H9 (cell line): Measurements from ENCODE around the gene GUCY1A1. TPM values are rescaled to one million over a fixed set of nuclear protein-coding genes. Genes with fewer than 3 reads are reported as not detected.

Experiments used
- DNase-seq: peaks from one replicate; pipeline ENCODE4 v3.0.0-alpha.2; 2017
- H2AFZ ChIP-seq: one replicate; pipeline ENCODE4 v1.6.1; 2013; ENCODE audit warnings: mild to moderate bottlenecking, low read length, control low read depth, moderate library complexity
- H2AK5ac ChIP-seq: 2 replicates; pipeline ENCODE4 v1.6.1; 2013; ENCODE audit warnings: low read length, control low read depth, mixed read lengths; ENCODE audit not compliant: insufficient read length
- H2BK120ac ChIP-seq: one replicate; pipeline ENCODE4 v1.6.1; 2013; ENCODE audit warnings: low read depth, mild to moderate bottlenecking, low read length, control low read depth, inconsistent platforms; ENCODE audit not compliant: poor library complexity, severe bottlenecking
- H2BK12ac ChIP-seq: 2 replicates; pipeline ENCODE4 v1.6.1; 2013; ENCODE audit warnings: low read length, control low read depth, mixed read lengths, low read depth; ENCODE audit not compliant: insufficient read length
- H2BK15ac ChIP-seq: 2 replicates; pipeline ENCODE4 v1.6.1; 2013; ENCODE audit warnings: low read depth, low read length, control low read depth
- H2BK20ac ChIP-seq: one replicate; pipeline ENCODE4 v1.6.1; 2013; ENCODE audit warnings: low read depth, mild to moderate bottlenecking, low read length, control low read depth, inconsistent platforms; ENCODE audit not compliant: poor library complexity, severe bottlenecking
- H2BK5ac ChIP-seq: 2 replicates; pipeline ENCODE4 v1.6.1; 2013; ENCODE audit warnings: low read length, control low read depth, mixed read lengths; ENCODE audit not compliant: insufficient read length
- H3K14ac ChIP-seq: 2 replicates; pipeline ENCODE4 v1.6.1; 2013; ENCODE audit warnings: low read length, control low read depth; ENCODE audit not compliant: insufficient read depth
- H3K18ac ChIP-seq: 2 replicates; pipeline ENCODE4 v1.6.1; 2013; ENCODE audit warnings: low read depth, mild to moderate bottlenecking, mixed read lengths, low read length, control low read depth; ENCODE audit not compliant: insufficient read length
- H3K23ac ChIP-seq: 2 replicates; pipeline ENCODE4 v1.6.1; 2013; ENCODE audit warnings: low read length, control low read depth, mixed read lengths, low read depth; ENCODE audit not compliant: insufficient read length
- H3K23me2 ChIP-seq: 2 replicates; pipeline ENCODE4 v1.6.1; 2013; ENCODE audit warnings: low read depth, mild to moderate bottlenecking, mixed read lengths, low read length, control low read depth; ENCODE audit not compliant: insufficient read length, poor library complexity, severe bottlenecking
- H3K27ac ChIP-seq: 2 replicates; pipeline ENCODE4 v1.5.1; 2013; ENCODE audit warnings: low read length, control low read depth, mixed read lengths, low read depth; ENCODE audit not compliant: insufficient read length
- H3K27me3 ChIP-seq: 2 replicates; pipeline ENCODE4 v1.6.1; 2013; ENCODE audit warnings: low read length, control low read depth, inconsistent platforms; ENCODE audit not compliant: insufficient read depth
- H3K4ac ChIP-seq: 2 replicates; pipeline ENCODE4 v1.6.1; 2013; ENCODE audit warnings: low read depth, mild to moderate bottlenecking, control low read depth, inconsistent platforms, low read length, moderate library complexity
- H3K4me1 ChIP-seq: 2 replicates; pipeline ENCODE4 v1.6.1; 2013; ENCODE audit warnings: low read length, control low read depth, inconsistent platforms; ENCODE audit not compliant: insufficient read depth
- H3K4me2 ChIP-seq: 2 replicates; pipeline ENCODE4 v1.6.1; 2013; ENCODE audit warnings: low read length, control low read depth, mixed read lengths; ENCODE audit not compliant: insufficient read length, insufficient read depth
- H3K56ac ChIP-seq: 2 replicates; pipeline ENCODE4 v1.6.1; 2013; ENCODE audit warnings: low read depth, mild to moderate bottlenecking, mixed read lengths, low read length, control low read depth; ENCODE audit not compliant: insufficient read length
- H3K79me1 ChIP-seq: 2 replicates; pipeline ENCODE4 v1.6.1; 2013; ENCODE audit warnings: low read depth, mild to moderate bottlenecking, moderate library complexity, low read length, control low read depth, inconsistent platforms; ENCODE audit not compliant: insufficient read depth, poor library complexity, severe bottlenecking
- H3K79me2 ChIP-seq: 2 replicates; pipeline ENCODE4 v1.6.1; 2013; ENCODE audit warnings: low read length, control low read depth, inconsistent platforms; ENCODE audit not compliant: insufficient read depth
- H3K9ac ChIP-seq: 2 replicates; pipeline ENCODE4 v1.6.1; 2013; ENCODE audit warnings: low read length, control low read depth, mixed read lengths; ENCODE audit not compliant: insufficient read length; ENCODE audit errors: extremely low read depth
- H3K9me3 ChIP-seq: one replicate; pipeline ENCODE4 v1.6.1; 2013; ENCODE audit warnings: low read depth, low read length, inconsistent platforms; ENCODE audit not compliant: control insufficient read depth
- H3T11ph ChIP-seq: one replicate; pipeline ENCODE4 v1.6.1; 2013; ENCODE audit warnings: mild to moderate bottlenecking, low read length, control low read depth, inconsistent platforms
- H4K20me1 ChIP-seq: one replicate; pipeline ENCODE4 v1.6.1; 2013; ENCODE audit not compliant: control insufficient read depth, insufficient read length, insufficient read depth
- H4K5ac ChIP-seq: 2 replicates; pipeline ENCODE4 v1.6.1; 2013; ENCODE audit warnings: low read depth, mild to moderate bottlenecking, mixed read lengths, low read length, control low read depth; ENCODE audit not compliant: insufficient read length
- H4K8ac ChIP-seq: replicated peaks from 2 replicates; pipeline ENCODE4 v1.6.1; 2013; ENCODE audit warnings: low read length, control low read depth, mixed read lengths, low read depth; ENCODE audit not compliant: insufficient read length
- H4K91ac ChIP-seq: 2 replicates; pipeline ENCODE4 v1.6.1; 2013; ENCODE audit warnings: low read depth, mild to moderate bottlenecking, moderate library complexity, mixed read lengths, low read length, control low read depth; ENCODE audit not compliant: insufficient read length
- H3K27ac Mint-ChIP-seq, 3 experiments: 2 replicates in 2 of 3; 3 replicates in 1 of 3; pipeline ENCODE4 v1.8.0; 2020 to 2021; ENCODE audit warnings: mixed read lengths in 3 of 3, mild to moderate bottlenecking in 1 of 3, moderate library complexity in 1 of 3
- H3K27me3 Mint-ChIP-seq: 2 replicates; pipeline ENCODE4 v1.8.0; 2021; ENCODE audit warnings: low read depth, mild to moderate bottlenecking, moderate library complexity, mixed read lengths
- H3K36me3 Mint-ChIP-seq, 3 experiments: 2 replicates in 2 of 3; 3 replicates in 1 of 3; pipeline ENCODE4 v1.8.0; 2020 to 2021; ENCODE audit warnings: low read depth in 3 of 3, mixed read lengths in 3 of 3; ENCODE audit not compliant: insufficient read depth in 1 of 3
- H3K4me1 Mint-ChIP-seq, 2 experiments: 2 replicates each; pipeline ENCODE4 v1.8.0; 2020; ENCODE audit warnings: mixed read lengths in 2 of 2
- H3K4me3 Mint-ChIP-seq, 2 experiments: 2 replicates in 1 of 2; 3 replicates in 1 of 2; pipeline ENCODE4 v1.8.0; 2020 to 2021; ENCODE audit warnings: mild to moderate bottlenecking in 2 of 2, mixed read lengths in 2 of 2, moderate library complexity in 1 of 2
- H3K9me3 Mint-ChIP-seq, 2 experiments: 2 replicates in 1 of 2; 3 replicates in 1 of 2; pipeline ENCODE4 v1.8.0; 2020; ENCODE audit warnings: mild to moderate bottlenecking in 2 of 2, mixed read lengths in 2 of 2, moderate library complexity in 1 of 2
- CTCF ChIP-seq: fragments of 200-600 bp; sonication (generic); conservative IDR thresholded peaks from 3 replicates; pipeline ENCODE4 v1.8.0; 2021; ENCODE audit warnings: antibody characterized with exemption, mild to moderate bottlenecking
- WGBS: extraction: QIAGEN DNeasy Blood & Tissue Kit; methylation state at CpG from one replicate; pipeline ENCODE4 v1.1.7; 2013; ENCODE audit warnings: missing lambda C conversion rate, low lambda C conversion rate, mixed read lengths; ENCODE audit not compliant: insufficient read length; ENCODE audit errors: extremely low coverage; 5-methylcytosine and 5-hydroxymethylcytosine counted together
- long read RNA-seq: library from polyadenylated mRNA; unstranded; transcript quantifications from one replicate; pipeline ENCODE4 v2.0.0, GENCODE V29; 2020
- total RNA-seq: library from RNA; stranded (reverse); gene quantifications from 2 replicates; pipeline ENCODE4 v1.2.1, GENCODE V29; 2021

The GUCY1A1 gene, protein sequence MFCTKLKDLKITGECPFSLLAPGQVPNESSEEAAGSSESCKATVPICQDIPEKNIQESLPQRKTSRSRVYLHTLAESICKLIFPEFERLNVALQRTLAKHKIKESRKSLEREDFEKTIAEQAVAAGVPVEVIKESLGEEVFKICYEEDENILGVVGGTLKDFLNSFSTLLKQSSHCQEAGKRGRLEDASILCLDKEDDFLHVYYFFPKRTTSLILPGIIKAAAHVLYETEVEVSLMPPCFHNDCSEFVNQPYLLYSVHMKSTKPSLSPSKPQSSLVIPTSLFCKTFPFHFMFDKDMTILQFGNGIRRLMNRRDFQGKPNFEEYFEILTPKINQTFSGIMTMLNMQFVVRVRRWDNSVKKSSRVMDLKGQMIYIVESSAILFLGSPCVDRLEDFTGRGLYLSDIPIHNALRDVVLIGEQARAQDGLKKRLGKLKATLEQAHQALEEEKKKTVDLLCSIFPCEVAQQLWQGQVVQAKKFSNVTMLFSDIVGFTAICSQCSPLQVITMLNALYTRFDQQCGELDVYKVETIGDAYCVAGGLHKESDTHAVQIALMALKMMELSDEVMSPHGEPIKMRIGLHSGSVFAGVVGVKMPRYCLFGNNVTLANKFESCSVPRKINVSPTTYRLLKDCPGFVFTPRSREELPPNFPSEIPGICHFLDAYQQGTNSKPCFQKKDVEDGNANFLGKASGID
- not detected in 2 replicates for total RNA-seq
- long read RNA-seq, result 0 reads

DNA sequence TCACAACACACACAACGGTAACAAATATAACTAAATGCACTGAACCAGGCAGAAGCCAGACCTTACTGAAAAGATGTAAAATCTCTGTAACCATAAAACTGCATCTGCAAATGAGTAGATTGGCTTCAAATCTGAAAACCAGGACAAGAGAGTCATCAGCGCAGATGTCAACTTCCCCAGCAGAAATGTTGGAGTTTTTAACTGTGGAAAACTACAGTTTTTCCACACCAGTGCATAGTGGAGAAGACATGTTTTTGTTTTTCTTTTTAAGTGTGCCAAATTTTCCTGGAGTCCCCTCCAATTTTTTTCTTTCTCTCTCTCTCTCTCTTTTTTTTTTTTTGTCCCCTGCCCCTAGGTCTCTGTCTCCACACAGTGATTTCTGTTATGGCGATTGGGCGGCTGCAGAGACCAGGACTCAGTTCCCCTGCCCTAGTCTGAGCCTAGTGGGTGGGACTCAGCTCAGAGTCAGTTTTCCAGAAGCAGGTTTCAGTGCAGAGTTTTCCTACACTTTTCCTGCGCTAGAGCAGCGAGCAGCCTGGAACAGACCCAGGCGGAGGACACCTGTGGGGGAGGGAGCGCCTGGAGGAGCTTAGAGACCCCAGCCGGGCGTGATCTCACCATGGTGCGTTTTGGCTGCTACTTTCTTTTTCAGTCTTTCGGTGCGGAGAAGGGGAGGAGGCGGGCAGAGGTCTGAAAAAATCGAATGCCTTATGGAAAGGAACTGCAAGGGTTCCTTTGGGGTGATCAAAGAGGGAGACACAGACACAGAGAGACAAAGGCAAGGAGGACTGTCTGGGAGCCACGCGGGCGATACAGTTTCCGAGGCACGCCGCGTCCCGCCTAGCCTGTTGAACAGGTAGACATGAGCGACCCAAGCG is at the start of gene GUCY1A1:
Gene GUCY1A1, plus strand, starts transcription at position 505 of the 878 bp plus-strand sequence. CDS start 30,020 bp downstream, outside the sequence.
- H4K5ac ChIP-seq, result no peak within 1 kb of the TSS
- TF ChIP-seq CTCF, result no peak
- H3K23ac ChIP-seq, result no peak within 1 kb of the TSS
- no peaks in the 10 kb centered on the region for H4K20me1 ChIP-seq
- no peak within 1 kb of the TSS for H2AFZ ChIP-seq
- no peak within 1 kb of the TSS for H3K18ac ChIP-seq
- no peak within 1 kb of the TSS for H3K27ac ChIP-seq
- no peak within 1 kb of the TSS for H2AK5ac ChIP-seq
- no peak within 1 kb of the TSS for H2BK12ac ChIP-seq
- H2BK120ac ChIP-seq, result no peak within 1 kb of the TSS
- DNase-seq, result peak; percentile 63
- peak within 1 kb of the TSS; percentile 63 to 90 for H3K4me3 Mint-ChIP-seq
- H3K4me2 ChIP-seq, result peak within 1 kb of the TSS; percentile 54
- H3K79me2 ChIP-seq, result no peaks in the 10 kb centered on the region
- H3K9me3 Mint-ChIP-seq, result peaks cover 0 to 3% of the 10 kb centered on the region in 2 experiments; a peak in 2 of 5 replicates
- no peaks in the 10 kb centered on the region for H3K4me1 ChIP-seq
- H2BK15ac ChIP-seq, result no peak within 1 kb of the TSS
- no peak within 1 kb of the TSS for H3K56ac ChIP-seq
- no peak within 1 kb of the TSS for H4K91ac ChIP-seq
- peaks cover 45% of the 10 kb centered on the region for H3K27me3 ChIP-seq
- H3K9me3 ChIP-seq, result no peaks in the 10 kb centered on the region
- H3K36me3 Mint-ChIP-seq, result no peaks in the 10 kb centered on the region
- H3K27ac Mint-ChIP-seq, result peak within 1 kb of the TSS in 1 of 3 experiments; percentile 33; a peak in 1 of 7 replicates
- H3K27me3 Mint-ChIP-seq, result peaks cover 93% of the 10 kb centered on the region
- WGBS, result no CpG with 5 or more reads among the region's 25 CpGs
- H3K23me2 ChIP-seq, result peaks cover 9% of the 10 kb centered on the region
- no peaks in the 10 kb centered on the region for H3K79me1 ChIP-seq
- H2BK20ac ChIP-seq, result no peak within 1 kb of the TSS
- H3T11ph ChIP-seq, result no peak within 1 kb of the TSS
- H4K8ac ChIP-seq, result no peak within 1 kb of the TSS
- H2BK5ac ChIP-seq, result no peak within 1 kb of the TSS
- H3K4me1 Mint-ChIP-seq, result peaks cover 14 to 19% of the 10 kb centered on the region in 2 experiments
- no peak within 1 kb of the TSS for H3K4ac ChIP-seq
- no peak within 1 kb of the TSS for H3K14ac ChIP-seq
- H3K9ac ChIP-seq, result no peak within 1 kb of the TSS
